Activated naive CD8-positive, alpha-beta T cell treated with anti-CD3 and anti-CD28 coated beads for 36 hours (primary cell): Measurements from ENCODE around the gene DPH5. TPM values are rescaled to one million over a fixed set of nuclear protein-coding genes. Genes with fewer than 3 reads are reported as not detected.

Experiments used
- DNase-seq: peaks from one replicate; pipeline ENCODE4 v3.0.0; 2021
- H3K27ac Mint-ChIP-seq: one replicate; pipeline ENCODE4 v1.8.0; 2022; ENCODE audit warnings: mild to moderate bottlenecking, moderate library complexity, mixed read lengths
- H3K27me3 Mint-ChIP-seq: one replicate; pipeline ENCODE4 v1.8.0; 2022; ENCODE audit warnings: mild to moderate bottlenecking, mixed read lengths
- H3K36me3 Mint-ChIP-seq: one replicate; pipeline ENCODE4 v1.8.0; 2021; ENCODE audit warnings: mild to moderate bottlenecking, mixed read lengths
- H3K4me1 Mint-ChIP-seq: one replicate; pipeline ENCODE4 v1.8.0; 2021; ENCODE audit warnings: mixed read lengths
- H3K4me3 Mint-ChIP-seq: one replicate; pipeline ENCODE4 v1.8.0; 2022; ENCODE audit warnings: mild to moderate bottlenecking, moderate library complexity, mixed read lengths
- H3K9me3 Mint-ChIP-seq: one replicate; pipeline ENCODE4 v1.8.0; 2022; ENCODE audit warnings: mixed read lengths
- total RNA-seq, 2 experiments: library from RNA; stranded (reverse); gene quantifications; one replicate each; pipeline ENCODE4 v1.2.3, GENCODE V29; 2021

Gene DPH5
- total RNA-seq, 2 experiments from 2014 or later = 65.0 to 70.8 TPM

DNA sequence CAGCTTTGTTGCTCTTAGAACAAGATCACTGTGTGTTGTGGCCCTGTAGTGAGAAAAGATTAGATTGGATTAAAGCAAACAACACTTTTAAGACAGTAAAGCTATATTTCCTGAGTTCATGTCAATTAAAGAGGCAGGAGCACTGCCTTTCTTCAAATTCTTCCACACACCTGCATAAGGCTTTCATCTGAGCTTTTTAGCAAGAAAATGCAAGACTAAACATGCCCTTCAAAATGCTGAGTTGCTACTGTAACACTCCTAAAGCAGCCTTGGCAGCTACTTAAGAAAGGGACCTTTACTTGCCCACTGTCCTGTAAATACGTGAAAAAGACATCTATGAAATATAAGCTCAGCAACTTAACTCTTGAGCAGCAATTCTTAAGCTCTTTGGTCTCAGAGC is 11.8 kb downstream of the DPH5 start:
- DNase-seq = no peak
- no peak overlapping the region for H3K4me3 Mint-ChIP-seq
- H3K27me3 Mint-ChIP-seq = no peaks in the 10 kb centered on the region
- H3K4me1 Mint-ChIP-seq = peaks cover 14% of the 10 kb centered on the region
- peaks cover 69% of the 10 kb centered on the region for H3K36me3 Mint-ChIP-seq
- H3K27ac Mint-ChIP-seq = no peak overlapping the region
- H3K9me3 Mint-ChIP-seq = no peaks in the 10 kb centered on the region

DNA sequence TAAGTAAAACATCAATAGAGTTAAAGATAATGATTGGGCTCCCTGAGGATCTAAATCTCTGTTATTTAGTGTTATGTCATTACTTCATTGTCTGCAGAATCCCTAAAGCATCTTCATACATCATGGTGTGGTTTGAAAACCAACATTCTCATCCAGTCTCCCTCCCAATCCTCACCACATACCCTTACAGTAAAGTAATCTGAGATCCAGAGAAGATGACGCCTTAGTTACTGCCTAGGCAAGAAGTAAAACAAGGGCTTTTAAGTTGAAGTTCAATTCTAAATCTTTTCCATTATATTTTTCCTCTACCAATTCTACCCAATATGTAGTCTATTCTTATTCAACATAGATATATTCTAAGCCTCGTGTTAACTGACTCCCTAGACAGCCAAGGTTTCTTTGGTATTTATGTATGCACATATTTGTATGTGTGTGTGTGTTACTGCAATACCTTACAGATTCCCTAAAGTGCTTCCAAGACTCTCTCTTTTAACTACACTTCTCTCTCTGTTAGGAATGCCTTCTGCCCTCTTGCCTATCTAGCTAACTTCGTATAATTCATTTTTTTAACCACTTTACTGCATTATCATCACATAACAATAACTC is 17.3 kb downstream of the DPH5 start:
- H3K36me3 Mint-ChIP-seq = peaks cover 63% of the 10 kb centered on the region
- no peak for DNase-seq
- peaks cover 9% of the 10 kb centered on the region for H3K9me3 Mint-ChIP-seq
- H3K4me1 Mint-ChIP-seq = peaks cover 39% of the 10 kb centered on the region
- no peak overlapping the region for H3K4me3 Mint-ChIP-seq
- H3K27ac Mint-ChIP-seq = no peak overlapping the region
- H3K27me3 Mint-ChIP-seq = no peaks in the 10 kb centered on the region

DNA sequence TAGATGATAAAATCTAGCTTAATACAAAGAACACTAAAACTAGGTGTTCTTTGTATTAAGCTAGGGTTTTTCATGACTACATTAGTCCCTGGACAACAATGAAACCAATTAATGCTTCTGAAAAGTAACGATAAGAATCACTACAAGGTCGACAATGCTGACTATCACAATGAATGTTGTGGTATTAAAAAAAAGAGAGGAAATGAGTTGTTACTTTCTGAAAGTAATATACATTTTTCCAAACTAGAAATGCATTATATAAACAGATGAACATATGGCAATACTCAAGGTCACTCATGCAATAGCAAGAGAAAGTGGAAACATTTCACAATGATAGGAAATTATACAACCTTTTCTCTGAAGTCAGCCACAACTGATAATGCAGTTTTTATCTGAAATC is 19.0 kb downstream of the DPH5 start:
- peaks cover 9% of the 10 kb centered on the region for H3K9me3 Mint-ChIP-seq
- no peak for DNase-seq
- peaks cover 52% of the 10 kb centered on the region for H3K4me1 Mint-ChIP-seq
- peak overlapping the region; percentile 76 for H3K27ac Mint-ChIP-seq
- no peaks in the 10 kb centered on the region for H3K27me3 Mint-ChIP-seq
- H3K4me3 Mint-ChIP-seq = no peak overlapping the region
- H3K36me3 Mint-ChIP-seq = peaks cover 60% of the 10 kb centered on the region

DNA sequence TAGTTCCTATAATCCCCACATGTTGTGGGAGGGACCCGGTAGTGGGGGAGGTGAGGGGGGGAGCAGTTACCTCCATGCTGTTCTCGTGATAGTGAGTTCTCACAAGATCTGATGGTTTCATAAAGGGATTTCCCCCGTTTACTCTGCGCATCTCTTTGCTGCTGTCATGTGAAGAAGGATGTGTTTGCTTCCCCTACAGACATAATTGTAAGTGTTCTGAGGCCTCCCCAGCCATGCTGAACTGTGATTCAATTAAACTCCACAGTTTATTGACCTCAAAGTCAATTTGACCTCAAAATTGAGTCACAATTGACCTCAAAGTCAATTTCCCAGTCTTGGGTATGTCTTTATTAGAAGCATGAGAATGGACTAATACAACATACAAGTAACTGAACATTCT is 19.7 kb downstream of the DPH5 start:
- H3K27ac Mint-ChIP-seq = peak overlapping the region; percentile 76
- H3K36me3 Mint-ChIP-seq = peaks cover 62% of the 10 kb centered on the region
- peaks cover 9% of the 10 kb centered on the region for H3K9me3 Mint-ChIP-seq
- H3K4me3 Mint-ChIP-seq = no peak overlapping the region
- DNase-seq = peak; percentile 4
- peaks cover 52% of the 10 kb centered on the region for H3K4me1 Mint-ChIP-seq
- H3K27me3 Mint-ChIP-seq = no peaks in the 10 kb centered on the region

DNA sequence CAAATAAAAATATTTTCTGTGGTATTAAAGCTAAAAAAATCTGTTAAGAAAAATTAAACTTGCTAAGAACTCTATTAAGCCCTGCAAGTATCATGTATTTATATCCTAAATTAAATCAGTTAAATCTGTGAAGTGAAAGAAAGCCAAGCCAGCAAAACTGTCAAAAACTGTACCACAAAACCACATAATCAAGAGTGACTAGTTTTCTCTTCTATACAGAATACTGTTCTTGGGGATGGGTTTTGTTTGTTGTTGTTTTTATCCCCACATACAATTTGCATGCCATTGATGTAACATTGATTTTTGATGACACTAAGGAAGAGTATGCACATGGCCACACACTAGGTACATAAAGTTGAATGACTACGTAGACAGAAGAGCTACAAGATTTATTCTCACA is 20.4 kb downstream of the DPH5 start:
- DNase-seq = no peak
- peaks cover 62% of the 10 kb centered on the region for H3K36me3 Mint-ChIP-seq
- H3K27me3 Mint-ChIP-seq = no peaks in the 10 kb centered on the region
- no peak overlapping the region for H3K4me3 Mint-ChIP-seq
- peak overlapping the region; percentile 78 for H3K27ac Mint-ChIP-seq
- H3K9me3 Mint-ChIP-seq = peaks cover 9% of the 10 kb centered on the region
- H3K4me1 Mint-ChIP-seq = peaks cover 52% of the 10 kb centered on the region

DNA sequence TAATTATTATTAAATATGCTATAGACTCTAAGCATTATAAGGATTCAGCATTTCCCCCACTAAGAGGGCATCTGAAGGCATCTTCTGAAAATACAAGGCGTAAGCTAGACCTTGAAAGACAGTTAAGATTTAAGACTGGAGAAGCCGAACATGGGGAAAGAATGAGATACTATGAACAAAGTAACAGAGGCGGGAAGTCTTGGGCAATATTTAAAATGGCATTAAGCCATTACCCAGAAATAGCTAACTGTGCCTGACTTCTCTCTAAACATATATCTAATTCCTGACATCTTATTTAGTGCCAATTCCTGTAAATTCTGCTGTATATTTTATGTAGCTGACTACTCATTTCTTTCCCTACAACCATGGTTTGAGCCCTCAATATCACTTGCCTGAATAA is 20.9 kb downstream of the DPH5 start:
- H3K36me3 Mint-ChIP-seq = peaks cover 61% of the 10 kb centered on the region
- H3K4me3 Mint-ChIP-seq = no peak overlapping the region
- peaks cover 52% of the 10 kb centered on the region for H3K4me1 Mint-ChIP-seq
- no peaks in the 10 kb centered on the region for H3K27me3 Mint-ChIP-seq
- peaks cover 9% of the 10 kb centered on the region for H3K9me3 Mint-ChIP-seq
- H3K27ac Mint-ChIP-seq = no peak overlapping the region
- DNase-seq = no peak

DNA sequence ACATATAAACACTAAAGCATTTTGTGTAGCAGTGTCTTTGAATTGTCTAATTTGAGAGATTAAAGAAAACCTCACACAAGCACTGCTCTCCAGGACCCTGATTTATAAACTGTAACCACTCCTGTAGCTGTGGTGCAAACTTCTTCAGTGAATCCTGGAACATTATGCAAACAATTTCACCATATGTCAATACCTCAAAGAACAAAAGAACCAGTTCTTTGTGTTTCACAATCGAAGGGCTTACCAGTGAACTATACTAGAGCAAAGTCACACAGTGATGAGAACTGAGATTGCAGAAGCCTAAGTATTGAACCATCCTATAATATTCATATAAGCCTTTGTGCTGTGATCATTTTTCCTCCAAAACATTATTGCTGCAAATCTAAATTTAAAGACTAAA is 21.5 kb downstream of the DPH5 start:
- no peak for DNase-seq
- H3K36me3 Mint-ChIP-seq = peaks cover 58% of the 10 kb centered on the region
- H3K27me3 Mint-ChIP-seq = no peaks in the 10 kb centered on the region
- H3K27ac Mint-ChIP-seq = no peak overlapping the region
- H3K4me1 Mint-ChIP-seq = peaks cover 52% of the 10 kb centered on the region
- H3K4me3 Mint-ChIP-seq = no peak overlapping the region
- peaks cover 9% of the 10 kb centered on the region for H3K9me3 Mint-ChIP-seq

DNA sequence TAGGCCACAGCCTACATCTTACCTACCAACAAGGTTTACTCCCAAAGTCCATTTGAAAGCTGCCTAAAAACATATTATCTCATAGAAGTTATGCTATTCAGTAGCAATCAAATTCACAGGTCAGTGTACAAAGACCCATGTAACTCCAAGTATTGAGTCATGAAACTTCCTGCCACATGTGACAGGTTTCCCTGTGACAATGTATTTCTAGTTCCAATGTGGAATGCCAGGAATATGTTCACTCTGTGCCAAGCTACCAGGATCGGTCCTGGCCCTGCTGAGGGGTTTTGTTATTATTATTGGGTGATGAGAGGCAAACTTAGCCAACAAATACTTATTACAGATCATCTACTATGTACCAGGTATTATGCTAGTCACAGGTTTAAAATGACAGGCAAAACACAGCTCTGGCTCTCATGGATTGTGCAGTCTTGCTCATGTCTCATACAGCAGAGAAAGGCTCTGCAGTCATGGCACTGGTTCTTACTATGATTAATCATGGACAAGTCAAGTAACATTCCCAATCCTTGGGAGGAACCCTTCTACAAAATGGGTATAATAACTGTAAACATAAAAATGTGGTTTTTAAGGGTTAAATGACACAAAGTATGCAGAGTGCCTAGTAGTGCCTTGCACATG is 22.5 kb downstream of the DPH5 start:
- H3K36me3 Mint-ChIP-seq = peaks cover 53% of the 10 kb centered on the region
- DNase-seq = no peak
- H3K4me3 Mint-ChIP-seq = no peak overlapping the region
- no peaks in the 10 kb centered on the region for H3K27me3 Mint-ChIP-seq
- H3K9me3 Mint-ChIP-seq = peaks cover 9% of the 10 kb centered on the region
- H3K27ac Mint-ChIP-seq = no peak overlapping the region
- H3K4me1 Mint-ChIP-seq = peaks cover 49% of the 10 kb centered on the region

DNA sequence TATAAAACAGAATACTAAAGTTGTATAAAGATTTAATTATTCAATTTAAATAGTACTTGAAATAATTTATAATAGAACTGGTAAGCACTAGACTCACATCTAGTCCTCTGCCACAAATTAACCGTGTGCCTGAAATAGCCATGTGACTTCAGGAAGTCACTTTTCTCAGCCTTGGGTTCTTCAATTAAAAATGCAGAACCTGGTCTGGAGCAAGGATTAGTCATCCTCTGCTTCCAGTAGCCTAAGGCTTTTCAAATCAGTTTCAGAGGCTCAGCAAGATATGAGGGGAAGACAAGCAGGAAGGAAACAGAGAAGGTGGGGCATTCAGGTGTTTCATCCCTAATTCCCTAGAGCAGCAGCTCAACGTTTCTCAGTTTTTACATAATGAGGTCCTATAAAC is 23.0 kb downstream of the DPH5 start:
- H3K4me1 Mint-ChIP-seq = peaks cover 50% of the 10 kb centered on the region
- peaks cover 53% of the 10 kb centered on the region for H3K36me3 Mint-ChIP-seq
- H3K9me3 Mint-ChIP-seq = peaks cover 8% of the 10 kb centered on the region
- H3K27me3 Mint-ChIP-seq = no peaks in the 10 kb centered on the region
- no peak for DNase-seq
- H3K27ac Mint-ChIP-seq = no peak overlapping the region
- H3K4me3 Mint-ChIP-seq = no peak overlapping the region

DNA sequence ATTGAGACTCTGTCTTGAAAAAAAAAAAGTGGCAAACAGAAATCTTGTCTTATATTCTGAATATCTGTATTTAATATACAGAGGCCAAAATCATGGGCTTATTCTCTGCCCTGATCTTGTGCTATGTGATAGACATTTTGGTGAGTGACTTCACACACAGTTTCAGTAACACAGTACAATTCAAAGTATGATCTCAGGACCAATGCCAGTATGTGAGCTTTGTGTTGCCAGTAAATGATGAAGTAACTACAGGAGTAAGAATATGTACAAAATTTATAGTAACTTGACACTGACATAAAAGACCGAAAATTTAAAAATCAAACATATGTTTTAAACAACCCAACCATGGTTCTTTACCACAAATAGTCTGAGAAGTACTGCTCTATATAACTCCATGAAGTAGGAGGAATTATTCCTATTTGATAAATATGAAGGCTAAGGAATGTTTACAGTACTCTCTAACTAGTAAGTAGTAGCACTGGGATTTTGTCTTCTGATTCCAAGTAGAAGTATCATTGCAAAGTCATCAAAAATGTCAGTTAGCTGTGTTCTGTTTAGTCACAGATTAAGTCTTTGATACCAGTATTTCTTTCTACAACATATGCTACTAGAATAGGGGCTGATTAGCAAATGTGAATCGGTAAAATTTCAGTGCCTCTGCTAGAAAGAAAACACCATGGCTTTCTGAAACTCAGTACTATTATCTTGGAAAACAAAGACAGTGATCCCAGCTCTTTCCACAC is 25.3 kb downstream of the DPH5 start:
- peaks cover 51% of the 10 kb centered on the region for H3K36me3 Mint-ChIP-seq
- H3K27me3 Mint-ChIP-seq = no peaks in the 10 kb centered on the region
- H3K4me3 Mint-ChIP-seq = no peak overlapping the region
- peaks cover 1% of the 10 kb centered on the region for H3K9me3 Mint-ChIP-seq
- no peak for DNase-seq
- H3K4me1 Mint-ChIP-seq = peaks cover 41% of the 10 kb centered on the region
- no peak overlapping the region for H3K27ac Mint-ChIP-seq

DNA sequence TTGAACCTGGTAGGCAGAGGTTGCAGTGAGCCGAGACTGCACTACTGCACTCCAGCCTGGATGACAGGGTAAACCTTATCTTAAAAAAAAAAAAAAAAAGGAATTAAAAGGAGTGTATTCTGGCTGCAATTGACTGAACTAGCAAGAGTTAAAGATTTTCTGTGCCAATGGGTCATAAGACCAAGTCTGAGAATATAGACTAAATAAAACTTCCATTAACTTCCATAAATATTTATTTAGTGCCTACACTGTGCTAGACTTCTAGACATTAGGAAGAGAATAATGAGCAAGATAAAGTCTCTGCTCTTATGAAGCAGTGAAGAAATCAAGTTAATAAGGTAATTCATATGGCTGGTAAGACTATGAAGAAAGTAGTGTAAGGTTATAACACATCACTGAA is 27.2 kb downstream of the DPH5 start:
- Mint-ChIP-seq H3K36me3 (peaks cover 59% of the 10 kb centered on the region), H3K4me1 (peaks cover 33% of the 10 kb centered on the region), H3K9me3 (no peaks in the 10 kb centered on the region), H3K27me3 (no peaks in the 10 kb centered on the region), H3K4me3 (no peak overlapping the region), H3K27ac (no peak overlapping the region)
- no peak for DNase-seq

DNA sequence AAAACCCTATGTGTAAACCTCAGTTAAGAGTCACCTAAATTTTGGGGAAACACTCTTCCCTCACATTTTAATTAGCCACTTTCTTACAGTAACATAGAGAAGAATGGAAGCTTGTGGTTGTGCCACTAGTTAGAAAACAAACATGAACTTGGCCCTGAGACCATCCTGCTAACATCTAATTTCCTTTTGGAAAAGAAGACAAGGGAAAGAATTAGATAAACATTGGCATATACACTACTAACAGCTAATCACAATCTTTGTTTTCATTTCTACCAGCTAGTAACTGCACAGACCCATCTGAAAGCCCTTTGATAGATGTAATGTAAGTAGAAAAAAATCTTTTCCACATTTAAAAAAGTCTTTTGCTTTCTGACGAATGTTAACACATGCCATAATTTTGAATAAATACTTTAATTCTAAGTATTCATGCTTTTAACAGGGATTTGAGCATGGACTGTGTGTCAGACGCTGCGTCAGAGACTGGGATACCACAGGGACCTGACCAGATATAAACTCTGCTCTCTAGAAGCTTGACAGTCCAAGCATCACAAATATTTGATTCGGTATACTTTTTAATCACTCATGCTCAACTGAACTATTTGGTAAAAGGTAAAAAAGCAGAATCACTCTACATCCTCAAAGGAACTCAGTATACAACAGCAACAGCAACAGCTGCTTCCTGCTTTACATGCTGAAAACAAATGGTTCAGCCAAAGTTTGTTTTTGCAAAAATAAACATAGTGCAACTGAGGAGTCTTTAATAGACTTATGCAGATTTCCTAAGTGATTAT is 30.2 kb downstream of the DPH5 start:
- H3K36me3 Mint-ChIP-seq = peaks cover 69% of the 10 kb centered on the region
- no peak for DNase-seq
- peaks cover 24% of the 10 kb centered on the region for H3K4me1 Mint-ChIP-seq
- H3K9me3 Mint-ChIP-seq = no peaks in the 10 kb centered on the region
- no peak overlapping the region for H3K4me3 Mint-ChIP-seq
- no peak overlapping the region for H3K27ac Mint-ChIP-seq
- no peaks in the 10 kb centered on the region for H3K27me3 Mint-ChIP-seq

DNA sequence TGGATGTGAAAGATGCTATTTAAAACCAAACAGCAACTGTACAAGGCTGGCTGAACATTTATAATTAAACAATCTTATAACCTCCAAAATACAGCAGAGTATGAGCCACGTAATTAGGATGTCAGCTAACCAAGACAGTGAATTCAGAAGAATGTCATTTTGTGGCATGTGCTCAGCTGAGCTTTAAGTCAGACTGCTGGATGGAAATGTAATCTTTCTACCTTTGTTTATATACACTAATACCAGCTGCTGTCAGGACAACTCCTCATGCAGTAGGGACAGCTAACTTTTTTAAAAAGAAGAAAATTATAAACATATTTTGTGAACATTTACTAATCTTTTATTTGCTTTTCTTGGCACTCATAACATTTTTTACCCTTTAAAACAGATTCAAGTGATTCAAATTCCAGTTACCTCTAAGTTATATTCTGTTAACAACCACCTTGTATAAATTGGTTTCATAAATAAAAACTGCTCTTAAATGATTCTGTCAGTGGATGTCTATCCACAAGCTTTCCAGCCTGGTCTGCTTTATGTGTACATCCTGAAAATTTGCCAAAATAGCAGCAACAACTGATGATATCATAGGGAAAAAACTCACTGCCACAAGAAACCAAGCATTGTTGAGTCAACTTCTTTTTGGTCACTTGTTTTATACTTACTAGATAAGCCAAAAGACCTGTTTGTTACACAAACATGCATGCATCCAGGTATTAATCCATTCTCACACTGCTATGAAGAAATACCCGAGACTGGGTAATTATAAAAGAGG is 36.1 kb downstream of the DPH5 start:
- Mint-ChIP-seq H3K27ac (no peak overlapping the region), H3K27me3 (no peaks in the 10 kb centered on the region), H3K4me1 (peaks cover 17% of the 10 kb centered on the region), H3K36me3 (peaks cover 69% of the 10 kb centered on the region), H3K9me3 (no peaks in the 10 kb centered on the region), H3K4me3 (no peak overlapping the region)
- no peak for DNase-seq

DNA sequence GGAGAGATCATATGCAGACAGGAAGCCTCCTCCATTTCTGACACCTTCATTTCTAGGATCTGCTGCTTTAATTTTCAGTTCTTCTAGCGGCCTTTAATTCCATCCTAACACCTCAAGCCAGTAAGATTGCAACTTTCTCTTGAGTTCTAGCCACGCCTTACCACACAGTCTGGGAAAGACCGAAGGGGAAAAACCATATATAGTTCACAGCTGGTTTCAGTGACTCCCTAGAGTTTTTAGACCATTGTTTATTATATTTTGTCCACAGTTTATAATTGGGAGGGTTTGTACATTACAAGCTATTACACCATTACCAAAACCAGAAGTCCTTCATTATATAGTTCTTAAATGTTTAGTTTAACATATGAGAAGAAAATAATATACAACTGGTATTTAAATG is 37.5 kb downstream of the DPH5 start:
- no peaks in the 10 kb centered on the region for H3K9me3 Mint-ChIP-seq
- H3K27ac Mint-ChIP-seq = no peak overlapping the region
- H3K36me3 Mint-ChIP-seq = peaks cover 75% of the 10 kb centered on the region
- no peak overlapping the region for H3K4me3 Mint-ChIP-seq
- H3K27me3 Mint-ChIP-seq = no peaks in the 10 kb centered on the region
- DNase-seq = no peak
- peaks cover 22% of the 10 kb centered on the region for H3K4me1 Mint-ChIP-seq
